Measurements from ENCODE around the gene PCSK1.

DNA sequence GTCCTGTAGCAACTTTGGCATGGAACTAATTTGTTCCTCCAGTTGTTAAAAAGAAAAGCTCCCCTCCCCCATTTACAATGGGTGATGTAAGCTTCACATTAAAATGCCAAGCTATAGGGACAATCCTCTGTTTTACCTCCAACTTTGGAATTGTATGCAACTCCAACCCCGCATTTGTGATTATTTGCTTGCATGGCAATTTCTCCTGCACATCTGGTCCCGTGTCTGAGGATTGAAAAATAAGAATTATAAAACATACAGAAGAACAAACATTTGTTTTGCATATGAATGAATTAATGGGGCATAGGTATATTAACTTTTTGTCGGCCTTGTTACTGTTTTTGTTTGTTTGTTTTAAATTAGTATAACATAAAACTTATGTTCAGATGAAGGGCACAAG, 17.2 kb downstream of the PCSK1 start:
- TF ChIP-seq, protein P1, sequence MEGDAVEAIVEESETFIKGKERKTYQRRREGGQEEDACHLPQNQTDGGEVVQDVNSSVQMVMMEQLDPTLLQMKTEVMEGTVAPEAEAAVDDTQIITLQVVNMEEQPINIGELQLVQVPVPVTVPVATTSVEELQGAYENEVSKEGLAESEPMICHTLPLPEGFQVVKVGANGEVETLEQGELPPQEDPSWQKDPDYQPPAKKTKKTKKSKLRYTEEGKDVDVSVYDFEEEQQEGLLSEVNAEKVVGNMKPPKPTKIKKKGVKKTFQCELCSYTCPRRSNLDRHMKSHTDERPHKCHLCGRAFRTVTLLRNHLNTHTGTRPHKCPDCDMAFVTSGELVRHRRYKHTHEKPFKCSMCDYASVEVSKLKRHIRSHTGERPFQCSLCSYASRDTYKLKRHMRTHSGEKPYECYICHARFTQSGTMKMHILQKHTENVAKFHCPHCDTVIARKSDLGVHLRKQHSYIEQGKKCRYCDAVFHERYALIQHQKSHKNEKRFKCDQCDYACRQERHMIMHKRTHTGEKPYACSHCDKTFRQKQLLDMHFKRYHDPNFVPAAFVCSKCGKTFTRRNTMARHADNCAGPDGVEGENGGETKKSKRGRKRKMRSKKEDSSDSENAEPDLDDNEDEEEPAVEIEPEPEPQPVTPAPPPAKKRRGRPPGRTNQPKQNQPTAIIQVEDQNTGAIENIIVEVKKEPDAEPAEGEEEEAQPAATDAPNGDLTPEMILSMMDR (conservative IDR thresholded peaks at IDR 0.05; ENCODE audit: low read length), result no peak
- no peak for TF ChIP-seq EZH2phosphoT487 (IDR thresholded peaks at IDR 0.05; ENCODE audit: borderline replicate concordance)

All from Loucy (cell line).